Stimulated activated CD4-positive, alpha-beta T cell treated with anti-CD3 and anti-CD28 coated beads, Interleukin-2, amount 100 ng/mL, for 48 hours (primary cell): ENCODE measurements around the gene ABRACL.
"Not testable (repeated sequence)": the region's sequence is repeated elsewhere in the genome, so short reads cannot be mapped to it uniquely, and the experiment has no call there.

Experiments used
- DNase-seq, 2 donors: peaks; one replicate each; pipeline ENCODE4 v3.0.0-alpha.2; 2020

The ABRACL gene

GRCh38 chr6:139013185-139013800 is 15.3 kb upstream of the ABRACL start:
- no peak for DNase-seq

DNA sequence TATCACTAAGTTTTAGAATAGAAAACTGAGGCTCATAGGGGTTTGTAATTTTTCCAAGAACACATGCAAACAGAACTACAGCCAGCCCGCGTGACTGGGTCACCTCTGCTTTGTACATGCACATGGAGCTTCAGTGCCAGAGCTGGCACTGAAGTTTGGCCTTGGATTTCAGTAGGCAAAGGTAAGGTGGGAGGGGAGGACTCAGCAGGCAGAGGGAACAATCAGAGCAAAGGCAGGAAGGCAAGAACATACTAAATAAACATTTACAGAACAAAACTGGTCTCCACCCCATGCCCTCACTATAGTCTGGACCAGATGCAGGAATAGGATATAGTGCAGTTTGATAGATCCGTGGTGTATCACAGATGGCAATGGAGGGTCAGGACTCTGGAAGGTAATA is 13.6 kb upstream of the ABRACL start:
- DNase-seq: no peak

DNA sequence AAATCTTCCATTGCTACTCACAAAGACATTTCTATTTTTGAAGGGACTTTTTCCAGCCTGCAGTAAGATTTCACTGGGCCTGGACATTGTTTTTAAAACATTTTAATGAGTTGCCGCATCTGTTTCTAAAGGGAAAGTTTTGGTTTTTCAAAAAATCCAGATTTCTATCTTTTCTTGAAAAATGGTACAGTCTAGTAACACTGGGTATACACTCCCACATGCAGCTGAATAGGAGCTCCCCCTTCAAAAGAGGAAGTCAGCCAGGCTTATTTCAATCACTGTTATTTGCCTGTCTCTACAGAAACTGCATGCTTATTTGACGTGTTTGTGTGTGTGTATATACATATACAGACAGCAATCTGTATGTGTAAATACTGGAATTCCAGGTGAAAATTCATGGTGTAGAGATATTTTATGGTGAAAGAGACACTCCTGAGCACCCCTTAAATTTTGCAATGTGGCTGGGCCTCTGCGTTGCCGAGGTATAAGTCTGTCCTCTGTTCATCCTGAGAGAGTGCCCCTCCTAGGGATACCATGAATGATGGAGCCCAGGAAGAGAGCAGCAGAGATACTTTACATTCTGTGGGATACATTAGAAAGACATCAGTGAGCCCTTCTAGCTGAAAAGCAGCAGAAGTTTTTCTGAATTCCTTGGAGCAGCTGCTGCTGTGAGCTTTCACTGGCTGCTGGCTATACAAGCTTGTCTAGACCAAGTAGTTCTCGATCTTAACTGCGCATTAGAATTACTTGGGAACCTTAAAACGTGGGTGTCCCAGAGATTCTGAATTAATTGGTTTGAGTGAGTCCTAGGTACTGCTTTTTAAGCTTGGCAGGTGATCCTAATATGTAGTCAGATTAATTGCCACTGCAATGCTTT is 12.0 kb upstream of the ABRACL start:
- DNase-seq: no peak

DNA sequence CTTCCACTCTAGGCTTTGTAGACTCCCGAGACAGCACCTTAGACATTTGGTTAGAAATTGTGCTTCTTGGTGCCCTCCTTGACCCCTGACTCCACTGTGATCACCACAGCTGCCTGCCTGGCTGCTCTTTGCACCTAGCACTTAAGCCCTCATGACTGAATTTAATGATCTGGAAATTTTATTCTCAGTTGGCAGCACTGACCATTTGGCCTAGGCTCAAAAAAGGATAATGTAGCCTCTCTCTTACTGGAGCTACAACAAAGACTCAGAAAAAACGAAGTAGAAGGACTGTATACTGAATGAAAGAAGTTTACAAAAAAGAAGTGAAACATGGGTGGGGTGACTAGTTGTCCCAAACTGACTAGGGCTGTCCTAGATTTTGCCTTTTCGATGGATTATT is 11.3 kb upstream of the ABRACL start:
- no peak for DNase-seq

GRCh38 chr6:139019722-139020121 is 8.8 kb upstream of the ABRACL start:
- DNase-seq: no peak

DNA sequence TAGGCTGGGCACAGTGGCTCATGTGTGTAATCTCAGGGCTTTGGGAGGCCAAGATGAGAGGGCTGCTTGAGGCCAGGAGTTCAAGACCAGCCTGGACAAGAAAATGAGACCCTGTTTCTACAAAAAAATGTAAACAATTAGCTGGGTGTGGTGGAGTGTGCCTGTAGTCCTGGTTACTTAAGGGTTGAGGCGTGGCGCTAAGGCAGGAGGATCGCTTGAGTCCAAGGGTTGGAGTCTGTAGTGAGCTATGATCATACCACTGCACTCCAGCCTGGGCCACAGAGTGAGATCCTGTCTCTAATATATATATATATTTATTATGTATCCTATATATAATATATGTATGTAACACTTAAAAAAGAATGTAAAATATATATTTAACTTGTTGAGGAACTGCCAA is 7.9 kb upstream of the ABRACL start:
- DNase-seq: no peak

DNA sequence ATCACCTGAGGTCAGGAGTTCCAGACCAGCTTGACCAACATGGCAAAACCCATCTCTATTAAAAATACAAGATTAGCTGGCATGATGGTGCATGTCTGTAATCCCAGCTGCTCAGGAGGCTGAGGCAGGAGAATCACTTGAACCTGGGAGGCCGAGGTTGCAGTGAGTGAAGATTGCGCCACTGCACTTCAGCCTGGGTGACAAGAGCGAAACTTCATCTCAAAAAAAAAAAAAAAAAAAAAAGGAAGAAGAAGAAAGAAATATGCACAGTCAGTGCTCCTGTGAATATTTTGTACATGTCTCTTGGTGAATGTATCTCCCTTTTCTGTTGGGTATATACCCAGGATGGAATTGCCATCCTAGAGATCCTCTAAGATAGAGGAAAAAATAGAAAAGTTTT is 3.1 kb upstream of the ABRACL start:
- not testable (repeated sequence) for DNase-seq

- DNase-seq: peak; percentile 30 to 45
These were observed 844 bp upstream of the ABRACL start for GRCh38 chr6:139027620-139028182.

DNA sequence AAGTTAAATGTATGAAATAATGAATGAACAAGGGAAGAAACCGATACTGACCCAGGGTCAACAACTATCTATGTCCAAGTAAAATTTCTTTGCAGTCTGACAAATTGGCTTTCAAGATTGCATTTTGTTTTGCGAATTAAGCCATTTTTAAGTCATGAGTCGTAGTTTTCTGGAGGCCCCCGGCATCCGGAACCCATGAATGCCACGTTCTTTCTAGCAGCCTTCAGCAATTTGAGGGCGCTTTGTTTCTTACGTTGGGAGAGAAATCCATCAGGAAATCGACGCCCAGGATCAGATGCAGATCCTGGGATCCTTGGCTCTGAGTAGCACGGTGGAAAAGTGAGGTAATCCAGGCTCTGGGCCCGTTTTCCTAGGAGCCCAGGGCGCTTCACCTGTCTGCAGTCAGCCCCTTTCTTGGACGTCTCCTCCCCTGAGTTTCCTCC is 309 bp upstream of the ABRACL start:
- DNase-seq: no peak

DNA sequence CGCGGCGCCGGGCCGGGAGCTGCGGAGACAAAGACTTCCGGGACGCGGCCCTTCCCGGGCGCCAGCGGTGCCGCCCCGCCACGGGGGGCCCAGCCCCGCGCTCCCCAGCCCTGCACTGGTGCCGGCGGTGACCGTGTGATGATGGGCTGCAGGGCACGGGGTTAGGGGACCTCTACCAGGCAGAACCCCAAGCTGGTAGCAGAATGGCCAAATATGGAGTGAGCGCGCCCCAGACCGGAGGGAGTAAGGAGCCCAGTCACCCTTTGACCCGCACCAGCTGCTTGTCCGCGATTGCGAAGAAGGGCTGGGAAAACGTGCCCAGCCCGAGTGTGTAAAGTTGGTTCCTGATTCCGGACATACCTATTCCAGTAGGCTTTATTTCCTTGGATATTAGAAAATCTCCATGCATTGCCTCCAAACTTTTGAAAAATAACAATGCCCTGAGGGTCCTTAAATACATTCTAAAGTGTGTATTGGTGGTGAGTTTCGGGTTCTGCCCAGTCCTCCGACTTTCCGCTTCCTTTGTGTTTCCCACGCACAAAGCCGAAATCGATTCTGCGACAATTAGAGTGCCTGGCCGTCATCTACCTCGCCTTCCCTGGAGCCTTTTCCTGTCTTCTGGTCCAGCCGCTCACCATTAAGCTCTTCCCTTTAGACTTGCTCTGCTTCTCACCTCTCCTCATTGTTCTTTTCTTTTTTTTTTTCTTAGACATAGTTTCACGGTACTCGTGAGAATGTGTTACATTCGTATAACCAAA is 1.1 kb downstream of the ABRACL start:
- peak; percentile 12 to 16 for DNase-seq

DNA sequence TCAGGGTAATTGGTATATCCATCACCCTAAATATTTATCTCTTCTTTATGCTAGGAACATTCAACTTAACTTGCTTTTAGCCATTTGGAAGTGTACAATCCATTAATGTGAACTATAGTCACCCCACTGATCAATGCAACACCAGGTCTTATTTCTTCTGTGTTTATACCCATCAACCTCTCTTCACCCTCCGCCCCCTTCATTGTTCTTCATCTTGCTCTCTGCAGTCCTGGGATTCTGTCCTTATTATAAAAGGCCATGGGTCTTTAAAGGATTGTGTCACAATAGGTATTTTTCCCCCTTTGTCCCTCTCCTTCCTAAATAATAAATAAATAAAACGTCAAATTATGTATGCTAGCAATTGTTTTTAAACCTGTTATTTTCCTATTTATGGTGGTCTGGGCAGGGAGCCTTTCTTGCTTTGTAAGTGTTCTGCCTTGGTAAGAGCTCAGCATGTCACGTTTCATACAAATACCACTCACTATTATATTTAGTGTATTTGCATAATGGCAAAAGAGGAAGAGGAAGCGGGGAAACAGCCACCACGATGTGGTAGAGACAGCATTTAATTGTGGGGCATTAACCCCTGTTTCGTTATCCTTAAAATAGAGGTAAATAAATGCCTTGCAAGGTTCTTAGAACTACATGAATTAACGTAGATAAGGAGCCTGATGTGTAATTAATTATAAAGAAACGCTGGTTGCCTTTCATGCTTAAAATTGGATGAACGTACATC is 1.9 kb downstream of the ABRACL start:
- no peak for DNase-seq

GRCh38 chr6:139037490-139037889 is 8.9 kb downstream of the ABRACL start:
- no peak for DNase-seq

- DNase-seq: no peak
These were observed 15.7 kb downstream of the ABRACL start for GRCh38 chr6:139044250-139044649.

DNA sequence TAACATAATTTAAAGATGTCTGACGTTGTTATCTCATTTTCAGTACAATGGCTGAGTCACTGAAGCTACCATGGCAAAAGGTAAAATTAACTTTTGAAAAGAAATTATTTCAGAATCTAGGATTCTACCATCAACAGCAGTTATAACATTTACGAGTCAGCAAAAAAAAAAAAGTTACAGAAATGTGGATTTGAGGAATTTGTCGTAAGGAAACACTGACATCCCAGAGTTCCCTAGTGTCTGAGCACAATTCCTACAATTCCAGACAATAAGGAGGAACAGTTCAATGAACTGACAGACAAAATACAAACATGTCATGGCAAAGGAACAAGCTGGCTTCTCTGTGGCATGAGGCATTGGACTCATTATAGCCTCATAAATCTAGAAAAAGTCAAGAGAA is 19.1 kb downstream of the ABRACL start:
- DNase-seq: no peak

- DNase-seq: not testable (repeated sequence)
These were observed 20.4 kb downstream of the ABRACL start for GRCh38 chr6:139048912-139049311.

- DNase-seq: not testable (repeated sequence)
These were observed 21.7 kb downstream of the ABRACL start for GRCh38 chr6:139050131-139050769.

DNA sequence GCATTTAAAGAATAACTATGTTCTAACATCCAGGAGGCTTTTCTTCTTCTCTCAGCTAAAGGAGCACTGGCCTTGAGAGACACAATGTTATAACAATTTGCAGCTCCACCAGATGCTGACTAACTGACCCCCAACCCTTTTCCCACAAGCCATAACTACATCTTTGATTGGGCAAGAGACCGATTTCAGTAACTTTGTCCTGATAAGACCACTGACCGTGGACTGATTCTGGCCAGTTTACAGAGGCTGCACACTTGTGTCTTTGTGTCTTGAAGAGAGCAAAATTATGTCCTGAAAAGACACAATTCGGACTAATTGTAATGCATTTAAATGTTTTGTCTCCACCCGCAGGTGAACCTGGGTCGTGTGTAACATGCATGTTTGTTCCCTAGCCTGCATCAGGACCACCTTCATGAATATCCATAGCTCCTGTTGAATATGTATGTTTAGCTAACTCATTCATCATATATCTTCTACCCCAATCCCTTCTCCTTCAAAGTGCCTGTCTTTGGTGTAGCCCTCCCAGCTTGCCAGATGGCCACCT is 22.3 kb downstream of the ABRACL start:
- no peak for DNase-seq

GRCh38 chr6:139051396-139052060 is 23.0 kb downstream of the ABRACL start:
- no peak for DNase-seq

GRCh38 chr6:139053382-139053781 is 24.8 kb downstream of the ABRACL start:
- no peak for DNase-seq

DNA sequence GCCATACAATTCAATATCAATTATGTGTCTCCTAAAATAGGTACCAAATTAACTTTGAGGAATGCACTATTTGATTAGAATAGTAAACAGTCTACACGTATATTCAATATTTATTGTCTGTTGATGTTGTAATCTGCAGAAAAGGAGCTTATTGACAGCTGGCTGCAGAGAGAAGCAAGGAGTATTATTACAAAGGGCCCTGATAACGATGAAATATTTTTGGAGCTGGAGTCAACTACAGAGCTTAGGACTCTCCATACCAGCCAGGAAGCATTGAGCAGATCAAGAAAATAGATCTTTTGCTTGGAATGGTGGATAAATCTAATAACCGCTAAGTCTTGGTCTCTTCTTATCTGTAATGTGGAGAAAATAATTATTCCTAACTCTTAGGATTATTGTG is 25.5 kb downstream of the ABRACL start:
- DNase-seq: no peak

- no peak for DNase-seq
These were observed 27.2 kb downstream of the ABRACL start for GRCh38 chr6:139055709-139056108.
